ENCODE results near the gene SYNE3.

- TF ChIP-seq EZH2 (IDR thresholded peaks at IDR 0.05; ENCODE audit: borderline replicate concordance, low read length) = no peak
- TF ChIP-seq CTCF (IDR thresholded peaks at IDR 0.05; ENCODE audit: low read length) = no peak
Measured at GRCh38 chr14:95537298-95538089, 21.0 kb upstream of the SYNE3 start.

Measured in OCI-LY1 (cell line).